Immature natural killer cell (primary cell): ENCODE results near the gene PTGER4. TPM values are rescaled to one million over a fixed set of nuclear protein-coding genes. Genes with fewer than 3 reads are reported as not detected.
"Not testable (repeated sequence)": the region's sequence is repeated elsewhere in the genome, so short reads cannot be mapped to it uniquely, and the experiment has no call there.

Experiments used
- DNase-seq, 3 donors: peaks; one replicate each; pipeline ENCODE4 v3.0.0; 2022; ENCODE audit warnings: mixed read lengths in 1 of 3
- H3K27ac Mint-ChIP-seq, 6 donors: one replicate each; pipeline ENCODE4 v1.8.0; 2020; ENCODE audit warnings: mixed read lengths in 6 of 6, mild to moderate bottlenecking in 5 of 6, inconsistent platforms in 4 of 6, moderate library complexity in 3 of 6
- H3K27me3 Mint-ChIP-seq, 3 donors: one replicate each; pipeline ENCODE4 v1.8.0; 2020 to 2021; ENCODE audit warnings: low read depth in 3 of 3, mild to moderate bottlenecking in 3 of 3, mixed read lengths in 3 of 3, moderate library complexity in 3 of 3, inconsistent platforms in 1 of 3
- H3K36me3 Mint-ChIP-seq, 3 donors: one replicate each; pipeline ENCODE4 v1.8.0; 2020; ENCODE audit warnings: mixed read lengths in 3 of 3, inconsistent platforms in 2 of 3, mild to moderate bottlenecking in 2 of 3
- H3K4me1 Mint-ChIP-seq, 2 donors: one replicate each; pipeline ENCODE4 v1.8.0; 2020; ENCODE audit warnings: inconsistent platforms in 2 of 2, mild to moderate bottlenecking in 2 of 2, mixed read lengths in 2 of 2, moderate library complexity in 1 of 2
- H3K4me3 Mint-ChIP-seq, 5 donors: one replicate each; pipeline ENCODE4 v1.8.0; 2020; ENCODE audit warnings: mild to moderate bottlenecking in 5 of 5, mixed read lengths in 5 of 5, inconsistent platforms in 3 of 5, moderate library complexity in 3 of 5
- H3K9me3 Mint-ChIP-seq, 6 donors: one replicate each; pipeline ENCODE4 v1.8.0; 2020; ENCODE audit warnings: mild to moderate bottlenecking in 6 of 6, mixed read lengths in 6 of 6, inconsistent platforms in 4 of 6, moderate library complexity in 3 of 6
- polyA plus RNA-seq, 3 donors: library from polyadenylated mRNA; unstranded; fragments of 300-500 nt; fragmentation: Illumina TruSeq; gene quantifications; one replicate each; pipeline ENCODE4 v1.2.3, GENCODE V29; 2021

The PTGER4 gene
- 100 to 1,000 TPM in 1 of 3 donors, 10 to 100 TPM in 2; 43.5 to 111 (median 70.3) TPM for polyA plus RNA-seq

DNA sequence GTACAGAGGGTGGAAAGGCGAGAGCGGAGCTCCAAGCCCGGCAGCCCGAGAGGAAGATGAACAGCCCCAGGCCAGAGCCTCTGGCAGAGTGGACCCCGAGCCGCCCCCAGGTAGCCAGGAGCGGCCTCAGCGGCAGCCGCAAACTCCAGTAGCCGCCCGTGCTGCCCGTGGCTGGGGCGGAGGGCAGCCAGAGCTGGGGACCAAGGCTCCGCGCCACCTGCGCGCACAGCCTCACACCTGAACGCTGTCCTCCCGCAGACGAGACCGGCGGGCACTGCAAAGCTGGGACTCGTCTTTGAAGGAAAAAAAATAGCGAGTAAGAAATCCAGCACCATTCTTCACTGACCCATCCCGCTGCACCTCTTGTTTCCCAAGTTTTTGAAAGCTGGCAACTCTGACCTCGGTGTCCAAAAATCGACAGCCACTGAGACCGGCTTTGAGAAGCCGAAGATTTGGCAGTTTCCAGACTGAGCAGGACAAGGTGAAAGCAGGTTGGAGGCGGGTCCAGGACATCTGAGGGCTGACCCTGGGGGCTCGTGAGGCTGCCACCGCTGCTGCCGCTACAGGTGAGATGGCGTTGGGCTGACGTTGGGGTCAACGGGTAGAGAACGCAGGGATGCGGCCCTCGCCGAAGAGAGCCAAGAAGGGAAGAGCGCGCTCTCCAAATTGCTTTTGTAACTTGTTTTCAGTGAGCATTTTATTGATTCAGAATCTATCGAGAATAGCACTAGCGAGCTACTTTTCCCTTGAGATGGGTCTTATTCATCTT, at the start of gene PTGER4:
PTGER4 (plus strand) TSS at position 3 of the 769 bp plus-strand sequence. CDS start 1,079 bp downstream, outside the sequence.
- no peaks in the 10 kb centered on the region for H3K9me3 Mint-ChIP-seq
- peak within 1 kb of the TSS; percentile 92 to 98 (median 97) for H3K27ac Mint-ChIP-seq
- peaks cover 39 to 46% (median 42%) of the 10 kb centered on the region in 3 donors for H3K36me3 Mint-ChIP-seq
- peak within 1 kb of the TSS; percentile 93 to 100 (median 98) for H3K4me3 Mint-ChIP-seq
- peaks cover 59 to 68% of the 10 kb centered on the region in 2 donors for H3K4me1 Mint-ChIP-seq
- H3K27me3 Mint-ChIP-seq = peaks cover 17 to 37% (median 24%) of the 10 kb centered on the region in 3 donors
- peak in 2 of 3 donors; percentile 38 to 44 for DNase-seq

DNA sequence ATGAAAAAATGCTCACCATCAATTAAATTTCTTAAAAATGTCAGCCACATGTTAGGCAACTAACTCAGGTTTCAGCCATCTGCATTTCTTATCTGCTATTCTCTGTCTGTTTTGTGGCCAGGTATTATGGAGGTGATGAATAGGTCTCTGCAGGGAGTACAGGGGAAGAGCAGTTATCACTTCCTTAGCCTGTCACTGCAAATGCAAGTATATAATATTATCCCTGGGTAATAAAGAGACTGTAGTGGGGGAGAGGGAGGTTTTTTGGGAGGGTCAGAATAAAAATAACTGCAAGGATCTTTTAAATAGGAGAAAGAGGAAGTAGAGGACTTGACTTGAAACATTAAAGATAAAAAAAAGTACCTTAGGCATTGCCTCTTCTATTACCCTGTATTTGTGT, 49.6 kb upstream of the PTGER4 start:
- no peak for DNase-seq
- no peak overlapping the region for H3K27ac Mint-ChIP-seq
- peaks cover 0 to 1% (median under 1%) of the 10 kb centered on the region in 6 donors for H3K9me3 Mint-ChIP-seq
- peaks cover 0 to 1% (median under 1%) of the 10 kb centered on the region in 3 donors for H3K27me3 Mint-ChIP-seq
- H3K36me3 Mint-ChIP-seq = no peaks in the 10 kb centered on the region
- H3K4me3 Mint-ChIP-seq = no peak overlapping the region
- peaks cover 0 to 4% of the 10 kb centered on the region in 2 donors for H3K4me1 Mint-ChIP-seq

DNA sequence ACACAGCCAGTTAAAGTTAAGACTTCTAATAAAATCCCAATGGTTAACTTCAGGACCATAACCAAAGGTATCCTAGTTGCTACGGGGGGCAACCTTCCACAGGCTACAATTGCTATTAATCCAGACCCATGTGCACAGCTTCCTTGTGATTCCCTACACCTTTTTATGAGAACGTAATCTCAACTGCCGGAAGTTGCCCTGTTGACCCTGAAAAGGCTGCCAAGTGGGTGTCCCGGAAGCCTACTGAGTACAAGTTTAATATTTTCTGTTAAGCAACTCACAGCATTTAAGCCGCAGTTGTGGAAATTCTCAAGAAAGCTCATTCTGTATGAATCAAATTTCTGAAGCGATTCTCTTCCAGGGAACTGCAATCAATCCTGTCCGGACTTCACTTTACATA, 48.5 kb upstream of the PTGER4 start:
- no peak overlapping the region for H3K27ac Mint-ChIP-seq
- H3K9me3 Mint-ChIP-seq = peaks cover 0 to 12% (median 6%) of the 10 kb centered on the region in 6 donors
- peaks cover 0 to 4% of the 10 kb centered on the region in 2 donors for H3K4me1 Mint-ChIP-seq
- peaks cover 0 to 5% (median 1%) of the 10 kb centered on the region in 3 donors for H3K27me3 Mint-ChIP-seq
- H3K4me3 Mint-ChIP-seq = no peak overlapping the region
- H3K36me3 Mint-ChIP-seq = peaks cover 0 to 8% (median 0%) of the 10 kb centered on the region in 3 donors
- DNase-seq = no peak

DNA sequence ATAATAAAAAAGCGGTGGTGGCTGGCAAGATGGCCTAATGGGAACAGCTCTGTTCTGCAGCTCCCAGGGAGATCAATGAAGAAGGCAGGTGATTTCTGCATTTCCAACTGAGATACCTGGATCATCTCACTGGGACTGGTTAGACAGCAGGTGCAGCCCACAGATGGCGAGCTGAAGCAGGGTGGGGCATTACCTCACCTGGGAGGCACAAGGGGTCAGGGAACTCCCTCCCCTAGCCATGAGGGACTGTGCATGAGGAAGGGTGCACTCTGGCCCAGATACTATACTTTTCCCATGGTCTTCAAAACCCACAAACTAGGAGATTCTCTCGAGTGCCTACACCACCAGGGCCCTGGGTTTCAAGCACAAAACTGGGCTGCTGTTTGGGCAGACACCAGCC, 45.6 kb upstream of the PTGER4 start:
- Mint-ChIP-seq H3K4me3 (no peak overlapping the region), H3K9me3 (peaks cover 9 to 24% (median 18%) of the 10 kb centered on the region in 6 donors), H3K36me3 (peaks cover 12 to 18% (median 12%) of the 10 kb centered on the region in 3 donors), H3K27ac (no peak overlapping the region), H3K27me3 (peaks cover 2 to 5% (median 3%) of the 10 kb centered on the region in 3 donors), H3K4me1 (peaks cover 0 to 4% of the 10 kb centered on the region in 2 donors)
- DNase-seq = no peak

DNA sequence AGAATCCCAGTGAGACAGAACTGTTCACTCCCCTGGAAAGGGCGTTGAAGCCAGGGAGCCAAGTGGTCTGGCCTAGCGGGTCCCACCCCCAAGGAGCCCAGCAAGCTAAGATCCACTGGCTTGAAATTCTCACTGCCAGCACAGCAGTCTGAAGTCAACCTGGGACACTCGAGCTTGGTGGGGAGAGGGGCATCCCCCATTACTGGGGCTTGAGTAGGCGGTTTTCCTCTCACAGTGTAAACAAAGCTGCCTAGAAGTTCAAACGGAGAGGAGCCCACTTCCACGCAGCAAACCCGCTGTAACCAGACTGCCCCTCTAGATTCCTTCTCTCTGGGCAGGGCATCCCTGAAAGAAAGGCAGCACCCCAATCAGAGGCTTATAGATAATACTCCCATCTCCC, 45.1 kb upstream of the PTGER4 start:
- no peak overlapping the region for H3K27ac Mint-ChIP-seq
- H3K36me3 Mint-ChIP-seq = peaks cover 12 to 18% (median 12%) of the 10 kb centered on the region in 3 donors
- peaks cover 2 to 5% (median 3%) of the 10 kb centered on the region in 3 donors for H3K27me3 Mint-ChIP-seq
- DNase-seq = no peak
- peaks cover 0 to 4% of the 10 kb centered on the region in 2 donors for H3K4me1 Mint-ChIP-seq
- no peak overlapping the region for H3K4me3 Mint-ChIP-seq
- peaks cover 10 to 24% (median 18%) of the 10 kb centered on the region in 6 donors for H3K9me3 Mint-ChIP-seq

DNA sequence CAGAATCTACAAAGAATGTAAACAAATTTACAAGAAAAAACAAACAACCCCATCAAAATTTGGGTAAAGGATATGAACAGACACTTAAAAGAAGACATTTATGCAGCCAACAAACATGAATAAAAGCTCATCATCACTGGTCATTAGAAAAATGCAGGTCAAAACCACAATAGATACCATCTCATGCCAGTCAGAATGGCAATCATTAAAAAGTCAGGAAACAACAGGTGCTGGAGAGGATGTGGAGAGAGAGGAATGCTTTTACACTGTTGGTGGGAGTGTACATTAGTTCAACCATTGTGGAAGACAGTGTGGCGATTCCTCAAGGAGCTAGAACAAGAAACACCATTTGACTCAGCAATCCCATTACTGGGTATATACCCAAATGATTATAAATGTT, 40.2 kb upstream of the PTGER4 start:
- not testable (repeated sequence) for H3K4me1 Mint-ChIP-seq, DNase-seq, H3K27ac Mint-ChIP-seq, H3K27me3 Mint-ChIP-seq, H3K4me3 Mint-ChIP-seq
- Mint-ChIP-seq H3K9me3 (peaks cover 10 to 24% (median 18%) of the 10 kb centered on the region in 6 donors), H3K36me3 (peaks cover 12 to 24% (median 17%) of the 10 kb centered on the region in 3 donors)

DNA sequence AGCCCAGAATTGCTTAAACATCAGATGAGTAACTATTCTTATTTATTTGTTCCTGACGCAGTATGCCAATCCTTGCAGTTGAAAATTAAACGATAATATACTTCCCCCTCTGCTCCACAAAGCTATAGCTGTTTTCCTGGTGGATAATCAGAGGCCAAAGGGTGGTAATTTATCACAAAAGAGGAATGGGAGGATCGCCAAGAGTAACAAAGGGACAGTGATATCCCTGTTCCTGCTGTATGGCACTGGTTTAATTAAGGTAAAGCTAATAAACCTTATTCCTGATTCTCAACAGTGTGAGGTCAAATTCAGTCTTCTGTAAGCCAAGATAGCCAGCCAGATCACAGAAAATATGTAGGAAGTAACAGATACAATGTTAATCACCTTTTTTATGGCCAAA, 33.4 kb upstream of the PTGER4 start:
- DNase-seq = no peak
- Mint-ChIP-seq H3K27ac (no peak overlapping the region), H3K4me3 (no peak overlapping the region), H3K9me3 (no peaks in the 10 kb centered on the region), H3K36me3 (peaks cover 3 to 11% (median 5%) of the 10 kb centered on the region in 3 donors), H3K27me3 (peaks cover 0 to 2% (median 0%) of the 10 kb centered on the region in 3 donors), H3K4me1 (peaks cover 22 to 29% of the 10 kb centered on the region in 2 donors)

DNA sequence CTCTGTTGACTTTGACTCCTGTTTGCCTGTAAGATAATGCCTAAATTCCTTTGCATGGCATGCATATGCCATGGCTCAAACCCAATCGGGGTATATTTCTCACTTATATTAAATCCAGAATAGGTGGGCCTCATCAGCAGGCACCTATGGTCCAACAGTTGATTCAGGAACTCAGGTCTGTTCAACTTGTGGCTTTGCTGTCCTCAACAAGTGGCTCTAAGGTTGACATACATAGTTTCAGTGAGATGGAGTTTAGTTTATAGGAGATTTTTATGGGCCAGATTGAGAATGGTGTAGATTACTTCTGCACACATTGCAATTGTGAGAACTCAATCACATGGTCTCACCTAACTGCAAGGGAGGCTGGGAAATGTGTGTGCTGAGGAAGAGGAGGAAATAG, 31.6 kb upstream of the PTGER4 start:
- DNase-seq = no peak
- Mint-ChIP-seq H3K4me1 (peaks cover 37 to 43% of the 10 kb centered on the region in 2 donors), H3K27ac (peak overlapping the region in 2 of 6 donors; percentile 47 to 62), H3K36me3 (peaks cover 3 to 11% (median 5%) of the 10 kb centered on the region in 3 donors), H3K9me3 (no peaks in the 10 kb centered on the region), H3K27me3 (peaks cover 0 to 2% (median 0%) of the 10 kb centered on the region in 3 donors), H3K4me3 (no peak overlapping the region)

DNA sequence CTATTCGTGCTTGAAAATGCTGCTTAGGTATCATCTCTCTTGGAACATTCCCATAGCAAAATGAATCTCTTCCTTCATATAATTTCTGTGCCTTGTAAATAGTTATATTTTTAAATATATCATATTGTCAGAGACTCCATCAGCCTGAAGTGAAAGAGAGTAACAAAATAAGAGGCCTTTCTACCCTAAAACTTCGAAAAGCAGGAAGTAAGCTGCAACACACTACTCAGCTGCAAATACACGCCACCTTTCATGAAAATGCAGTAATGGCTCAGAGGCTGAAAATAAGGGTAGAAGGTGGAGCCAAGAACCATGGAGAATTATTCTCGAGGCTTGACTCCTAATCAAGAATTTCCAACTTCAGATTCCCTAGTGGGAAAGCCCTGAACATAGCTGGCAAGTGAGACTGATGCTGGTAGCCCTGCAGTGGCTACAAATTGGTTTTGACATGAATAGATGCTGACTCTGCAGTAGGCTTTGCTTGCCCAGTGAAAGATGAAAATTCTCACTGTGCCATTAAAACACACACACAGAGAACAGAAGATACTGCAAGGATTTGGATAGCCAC, 30.2 kb upstream of the PTGER4 start:
- peaks cover 0 to 2% (median 0%) of the 10 kb centered on the region in 3 donors for H3K27me3 Mint-ChIP-seq
- H3K9me3 Mint-ChIP-seq = no peaks in the 10 kb centered on the region
- peaks cover 51 to 57% of the 10 kb centered on the region in 2 donors for H3K4me1 Mint-ChIP-seq
- peak overlapping the region in 5 of 6 donors; percentile 9 to 77 (median 49) for H3K27ac Mint-ChIP-seq
- H3K36me3 Mint-ChIP-seq = peaks cover 0 to 5% (median 3%) of the 10 kb centered on the region in 3 donors
- H3K4me3 Mint-ChIP-seq = peak overlapping the region in 1 of 5 donors; percentile 22
- DNase-seq = peak in 1 of 3 donors; percentile 24

DNA sequence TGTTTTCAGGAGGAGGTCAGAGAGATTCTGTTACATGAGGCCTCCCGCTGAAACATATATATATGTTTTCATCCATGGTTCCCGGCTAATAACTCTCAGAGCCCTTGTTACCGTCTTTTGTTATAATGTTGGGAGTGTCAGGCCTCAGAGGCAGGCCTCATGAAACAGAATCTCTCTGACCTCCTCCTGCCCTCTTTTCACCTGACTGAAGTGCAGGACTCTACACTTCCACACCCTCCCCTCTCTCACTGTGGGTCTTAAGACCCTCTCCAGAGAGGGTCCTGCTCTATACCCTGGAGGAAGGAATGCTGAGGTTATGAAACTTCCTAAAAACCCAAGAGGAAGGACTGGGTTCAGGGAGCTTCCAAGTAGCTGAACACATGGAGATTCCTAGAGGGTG, 28.5 kb upstream of the PTGER4 start:
- peaks cover 0 to 5% (median 0%) of the 10 kb centered on the region in 3 donors for H3K36me3 Mint-ChIP-seq
- H3K4me1 Mint-ChIP-seq = peaks cover 55 to 65% of the 10 kb centered on the region in 2 donors
- DNase-seq = no peak
- H3K27me3 Mint-ChIP-seq = peaks cover 0 to 4% (median 2%) of the 10 kb centered on the region in 3 donors
- no peak overlapping the region for H3K4me3 Mint-ChIP-seq
- no peak overlapping the region for H3K27ac Mint-ChIP-seq
- H3K9me3 Mint-ChIP-seq = no peaks in the 10 kb centered on the region

DNA sequence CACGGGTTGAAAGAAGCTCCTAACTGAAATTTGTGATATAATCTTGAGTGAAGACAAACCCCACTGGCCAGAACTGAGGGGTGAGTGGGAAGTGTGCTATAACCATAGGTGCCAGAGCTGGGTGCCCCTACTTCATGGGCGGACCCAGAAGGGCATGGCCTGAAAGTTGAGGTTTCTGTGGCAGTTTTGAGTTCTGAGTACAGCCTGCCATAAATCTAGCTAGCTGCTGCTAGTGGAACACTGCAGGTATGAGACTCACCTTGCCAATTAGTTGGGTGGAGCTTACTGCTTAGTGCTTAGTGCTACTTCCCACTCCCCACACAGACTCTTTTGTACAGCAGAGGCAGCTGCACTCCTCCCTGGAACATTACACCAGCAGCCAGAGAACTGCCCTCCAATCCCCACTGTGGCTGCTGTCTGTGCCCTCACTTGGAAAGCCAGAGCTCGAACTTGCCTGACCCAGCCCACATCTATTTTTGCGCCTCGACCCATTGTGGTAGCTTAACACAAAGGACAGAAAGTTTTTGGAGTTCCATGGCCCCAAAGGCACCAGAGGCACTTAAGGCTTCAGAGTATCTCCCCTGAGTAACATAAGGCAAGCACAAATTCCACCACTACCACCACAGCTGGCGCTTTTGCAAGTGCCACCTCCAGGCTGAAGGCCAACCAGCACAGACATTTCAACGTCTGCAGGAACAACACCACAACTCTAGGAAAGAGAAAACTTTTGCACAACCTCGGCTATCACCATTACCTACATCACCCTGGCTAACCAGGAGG, 27.1 kb upstream of the PTGER4 start:
- peaks cover 0 to 5% (median 4%) of the 10 kb centered on the region in 3 donors for H3K36me3 Mint-ChIP-seq
- H3K27ac Mint-ChIP-seq = peak overlapping the region; percentile 74 to 95 (median 84)
- H3K4me1 Mint-ChIP-seq = peaks cover 55 to 65% of the 10 kb centered on the region in 2 donors
- peaks cover 0 to 4% (median 2%) of the 10 kb centered on the region in 3 donors for H3K27me3 Mint-ChIP-seq
- peak overlapping the region; percentile 31 to 86 (median 50) for H3K4me3 Mint-ChIP-seq
- H3K9me3 Mint-ChIP-seq = no peaks in the 10 kb centered on the region
- peak; percentile 23 to 49 (median 38) for DNase-seq

DNA sequence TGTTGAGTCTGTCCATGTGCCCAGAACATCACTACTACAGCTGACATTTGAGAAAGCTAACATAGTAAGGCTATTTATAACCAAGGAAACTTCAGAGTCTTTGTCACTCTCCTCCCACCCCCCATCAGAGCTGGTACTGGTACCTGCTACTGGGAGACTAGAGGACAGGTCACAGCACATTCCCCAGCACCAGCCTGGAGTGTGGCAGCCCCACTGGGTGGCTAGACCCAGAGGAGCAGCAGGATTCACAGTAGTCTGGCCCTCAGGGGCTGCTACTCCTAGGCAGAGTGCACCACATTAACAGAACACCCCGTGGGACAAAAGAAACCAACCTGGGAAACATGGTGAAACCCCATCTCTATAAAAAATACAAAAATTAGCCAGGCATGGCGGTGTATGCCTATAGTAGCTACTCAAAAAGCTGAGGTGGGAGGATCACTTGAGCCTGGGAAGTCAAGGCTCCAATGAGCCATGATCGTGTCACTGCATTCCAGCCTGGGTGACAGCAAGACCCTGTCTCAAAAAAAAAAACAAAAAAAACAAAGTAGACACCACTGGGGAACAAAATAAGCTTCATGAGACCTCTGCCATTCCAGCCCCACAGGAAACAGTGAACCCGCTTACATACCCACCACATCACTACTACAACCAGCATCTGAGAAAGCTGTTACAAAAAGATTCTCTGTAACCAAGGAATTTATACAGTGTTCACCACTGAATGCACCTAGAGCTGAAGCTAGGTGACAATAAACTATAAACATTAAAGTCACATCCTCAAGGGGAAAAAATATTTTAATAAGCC, 26.3 kb upstream of the PTGER4 start:
- Mint-ChIP-seq H3K4me3 (peak overlapping the region; percentile 31 to 86 (median 50)), H3K4me1 (peaks cover 52 to 59% of the 10 kb centered on the region in 2 donors), H3K27ac (peak overlapping the region; percentile 74 to 95 (median 82)), H3K36me3 (peaks cover 0 to 4% (median 0%) of the 10 kb centered on the region in 3 donors), H3K9me3 (no peaks in the 10 kb centered on the region), H3K27me3 (peaks cover 0 to 4% (median 2%) of the 10 kb centered on the region in 3 donors)
- DNase-seq = peak in 2 of 3 donors; percentile 30 to 36
